NCI-H1694 (cell line): Measurements from ENCODE around the gene PPARGC1A.

Experiments
- DNase-seq: peaks from one replicate; lab custom pipeline; 2025; lab: John Stamatoyannopoulos, UW

PPARGC1A gene

GRCh38 chr4:23839279-23839678, 50.6 kb downstream of the PPARGC1A start:
- no peak for DNase-seq

GRCh38 chr4:23838607-23839006, 51.2 kb downstream of the PPARGC1A start:
- DNase-seq, result no peak

GRCh38 chr4:23838131-23838530, 51.7 kb downstream of the PPARGC1A start:
- DNase-seq, result no peak

GRCh38 chr4:23837371-23837770, 52.5 kb downstream of the PPARGC1A start:
- DNase-seq, result no peak

- DNase-seq, result no peak
Observed at GRCh38 chr4:23835774-23836478, 53.9 kb downstream of the PPARGC1A start.

- no peak for DNase-seq
Observed at GRCh38 chr4:23828779-23829178, 61.1 kb downstream of the PPARGC1A start.

- no peak for DNase-seq
Observed at GRCh38 chr4:23828020-23828715, 61.7 kb downstream of the PPARGC1A start.

- DNase-seq, result no peak
Observed at GRCh38 chr4:23822181-23822580, 67.7 kb downstream of the PPARGC1A start.

- DNase-seq, result no peak
Observed at GRCh38 chr4:23819041-23819511, 70.8 kb downstream of the PPARGC1A start.

GRCh38 chr4:23818097-23818885, 71.6 kb downstream of the PPARGC1A start:
- peak; percentile 10 for DNase-seq

- DNase-seq, result no peak
Observed at GRCh38 chr4:23814996-23815660, 74.7 kb downstream of the PPARGC1A start.

- DNase-seq, result no peak
Observed at GRCh38 chr4:23814587-23814986, 75.3 kb downstream of the PPARGC1A start.

- DNase-seq, result no peak
Observed at GRCh38 chr4:23811161-23811560, 78.7 kb downstream of the PPARGC1A start.

GRCh38 chr4:23805450-23805851, 84.4 kb downstream of the PPARGC1A start:
- DNase-seq, result no peak

GRCh38 chr4:23789762-23790161, 100.1 kb downstream of the PPARGC1A start:
- no peak for DNase-seq

- DNase-seq, result no peak
Observed at GRCh38 chr4:23788460-23788859, 101.4 kb downstream of the PPARGC1A start.

GRCh38 chr4:23788027-23788426, 101.8 kb downstream of the PPARGC1A start:
- no peak for DNase-seq

GRCh38 chr4:23782778-23783437, 106.9 kb downstream of the PPARGC1A start:
- no peak for DNase-seq

- DNase-seq, result no peak
Observed at GRCh38 chr4:23779839-23780238, 110.0 kb downstream of the PPARGC1A start.

GRCh38 chr4:23779422-23779821, 110.4 kb downstream of the PPARGC1A start:
- no peak for DNase-seq

- no peak for DNase-seq
Observed at GRCh38 chr4:23775694-23776093, 114.2 kb downstream of the PPARGC1A start.

GRCh38 chr4:23774909-23775308, 114.9 kb downstream of the PPARGC1A start:
- DNase-seq, result no peak
